ENCODE data around the gene MBNL1. TPM values are rescaled to one million over a fixed set of nuclear protein-coding genes. Genes with fewer than 3 reads are reported as not detected.

The MBNL1 gene
- total and polyA plus RNA-seq, 2 of the 13 experiments (the other 11 are each of a cell fraction or from before 2014, with no cell fraction given): 27.1 to 55.4 TPM

- TF ChIP-seq, protein P1, sequence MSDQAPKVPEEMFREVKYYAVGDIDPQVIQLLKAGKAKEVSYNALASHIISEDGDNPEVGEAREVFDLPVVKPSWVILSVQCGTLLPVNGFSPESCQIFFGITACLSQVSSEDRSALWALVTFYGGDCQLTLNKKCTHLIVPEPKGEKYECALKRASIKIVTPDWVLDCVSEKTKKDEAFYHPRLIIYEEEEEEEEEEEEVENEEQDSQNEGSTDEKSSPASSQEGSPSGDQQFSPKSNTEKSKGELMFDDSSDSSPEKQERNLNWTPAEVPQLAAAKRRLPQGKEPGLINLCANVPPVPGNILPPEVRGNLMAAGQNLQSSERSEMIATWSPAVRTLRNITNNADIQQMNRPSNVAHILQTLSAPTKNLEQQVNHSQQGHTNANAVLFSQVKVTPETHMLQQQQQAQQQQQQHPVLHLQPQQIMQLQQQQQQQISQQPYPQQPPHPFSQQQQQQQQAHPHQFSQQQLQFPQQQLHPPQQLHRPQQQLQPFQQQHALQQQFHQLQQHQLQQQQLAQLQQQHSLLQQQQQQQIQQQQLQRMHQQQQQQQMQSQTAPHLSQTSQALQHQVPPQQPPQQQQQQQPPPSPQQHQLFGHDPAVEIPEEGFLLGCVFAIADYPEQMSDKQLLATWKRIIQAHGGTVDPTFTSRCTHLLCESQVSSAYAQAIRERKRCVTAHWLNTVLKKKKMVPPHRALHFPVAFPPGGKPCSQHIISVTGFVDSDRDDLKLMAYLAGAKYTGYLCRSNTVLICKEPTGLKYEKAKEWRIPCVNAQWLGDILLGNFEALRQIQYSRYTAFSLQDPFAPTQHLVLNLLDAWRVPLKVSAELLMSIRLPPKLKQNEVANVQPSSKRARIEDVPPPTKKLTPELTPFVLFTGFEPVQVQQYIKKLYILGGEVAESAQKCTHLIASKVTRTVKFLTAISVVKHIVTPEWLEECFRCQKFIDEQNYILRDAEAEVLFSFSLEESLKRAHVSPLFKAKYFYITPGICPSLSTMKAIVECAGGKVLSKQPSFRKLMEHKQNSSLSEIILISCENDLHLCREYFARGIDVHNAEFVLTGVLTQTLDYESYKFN (CRISPR knock-in tag; conservative IDR thresholded peaks at IDR 0.05): no peak
- TF ChIP-seq ZNF547 (CRISPR knock-in tag; IDR thresholded peaks at IDR 0.05) (no peak), ZNF317 (CRISPR knock-in tag; IDR thresholded peaks at IDR 0.05) (no peak), REPIN1 (CRISPR knock-in tag; IDR thresholded peaks at IDR 0.05; ENCODE audit: borderline replicate concordance, low read depth) (no peak), ERF (CRISPR knock-in tag; IDR thresholded peaks at IDR 0.05) (no peak), GZF1 (CRISPR knock-in tag; IDR thresholded peaks at IDR 0.05) (no peak), ZFP41 (CRISPR knock-in tag; IDR thresholded peaks at IDR 0.05; ENCODE audit: borderline replicate concordance) (no peak), ZNF674 (CRISPR knock-in tag; IDR thresholded peaks at IDR 0.05; ENCODE audit: low read depth) (no peak)
Observed at GRCh38 chr3:152317956-152318355, 49.2 kb downstream of the MBNL1 start (continued).

GRCh38 chr3:152318512-152318911 is 49.8 kb downstream of the MBNL1 start:
- Histone ChIP-seq H3K27ac (ENCODE audit: extremely low read length, insufficient read depth, low read length) (no peak overlapping the region), H3K27me3 (ENCODE audit: control insufficient read depth in 1 of 2, insufficient read depth in 2 of 2, low read length in 2 of 2) (no peaks in the 10 kb centered on the region), H3K4me2 (ENCODE audit: low read depth, low read length) (no peak overlapping the region), H4K20me1 (ENCODE audit: insufficient read depth, low read length) (no peaks in the 10 kb centered on the region), H3K4me3 (replicated peaks in 1 of 3; ENCODE audit: insufficient read depth in 1 of 3, low read depth in 2 of 3, low read length in 3 of 3) (no peak overlapping the region), H3K36me3 (replicated peaks in 1 of 2; ENCODE audit: control insufficient read depth in 1 of 2, insufficient read depth in 2 of 2, low read length in 2 of 2) (peaks cover 0 to 4% of the 10 kb centered on the region in 2 experiments; a peak in 2 of 5 replicates), H3K9ac (ENCODE audit: insufficient read depth, low read depth, low read length) (no peak overlapping the region), H3K79me2 (ENCODE audit: insufficient read depth, low read length) (peaks cover 67% of the 10 kb centered on the region), H3K4me1 (ENCODE audit: insufficient read depth, low read length) (peaks cover 26% of the 10 kb centered on the region), H2AFZ (ENCODE audit: low read length) (no peak overlapping the region), H3K9me3 (ENCODE audit: low read length) (no peaks in the 10 kb centered on the region)
- DNase-seq (ENCODE audit: low spot score) (no peak), FAIRE-seq (no peak), ATAC-seq (no peak)
- intact Hi-C loops (cut with micrococcal nuclease; ENCODE audit: unreplicated experiment) (no loop called here), in situ Hi-C loops (cut with HindIII; ENCODE audit: extremely low pct_ligation_motif_present, low pct_unique_long_range_greater_than_20kb) (no loop called here)
- BruUV-seq (replicated peaks): no TSS peak
- ChIA-PET CTCF (ENCODE audit: low intra/inter-chr PET ratio, low total read pairs) (no interaction called here), POLR2A (no interaction called here)
- TF ChIP-seq ZNF609 (CRISPR knock-in tag; IDR thresholded peaks at IDR 0.05; ENCODE audit: borderline replicate concordance) (no peak), TCF12 (IDR thresholded peaks at IDR 0.05) (no peak), TCF12 (CRISPR knock-in tag; IDR thresholded peaks at IDR 0.05) (no peak), NFIC (IDR thresholded peaks at IDR 0.05; ENCODE audit: low read length) (no peak), ZNF546 (CRISPR knock-in tag; conservative IDR thresholded peaks at IDR 0.05) (no peak), SKIL (CRISPR knock-in tag; IDR thresholded peaks at IDR 0.05; ENCODE audit: borderline replicate concordance) (no peak)
